Measurements from ENCODE around the gene TIAM2. TPM values are rescaled to one million over a fixed set of nuclear protein-coding genes. Genes with fewer than 3 reads are reported as not detected.

TIAM2 gene
- total and polyA plus RNA-seq, 10 of the 15 experiments (the other 5 are each of a cell fraction or from before 2014, with no cell fraction given) = 1.1 to 10.5 (median 2.3) TPM

GRCh38 chr6:155112757-155113156, 117.6 kb downstream of the TIAM2 start (continued):
- TF ChIP-seq NKRF (conservative IDR thresholded peaks at IDR 0.05) (no peak), WRNIP1 (IDR thresholded peaks at IDR 0.05; ENCODE audit: borderline replicate concordance, low read depth, low read length) (no peak), ETV6 (conservative IDR thresholded peaks at IDR 0.05 in 1 of 2, IDR thresholded peaks at IDR 0.05 in 1 of 2; ENCODE audit: borderline replicate concordance in 1 of 2, low read depth in 1 of 2) (no peak), RCOR1 (conservative IDR thresholded peaks at IDR 0.05; ENCODE audit: low read depth, low read length) (no peak)

GRCh38 chr6:155115893-155116570, 120.9 kb downstream of the TIAM2 start:
- WGBS (ENCODE audit: insufficient coverage, insufficient replicate concordance, low lambda C conversion rate, missing lambda C conversion rate) = 33% methylated on average over 4 of the region's 4 CpGs
- H3K27me3 ChIP-seq (replicated peaks in 1 of 2; ENCODE audit: control insufficient read depth in 2 of 2, insufficient read depth in 2 of 2, low read length in 1 of 2) = no peaks in the 10 kb centered on the region
- H3K9me3 ChIP-seq (replicated peaks; ENCODE audit: control insufficient read depth, insufficient read depth, low read length) = no peaks in the 10 kb centered on the region
- H2AFZ ChIP-seq (ENCODE audit: control insufficient read depth, low read depth, low read length) = peak overlapping the region; percentile 49; the same call in 1 of the 2 replicates
- H3K27ac ChIP-seq (ENCODE audit: control insufficient read depth, insufficient read depth) = no peak overlapping the region
- CTCF ChIA-PET = interaction anchor here (0.7 kb wide), 1 partner anchor 296 kb away, joined by 3 read pairs; no protein-coding TSS in a partner anchor
- no peaks in the 10 kb centered on the region for H4K20me1 ChIP-seq (ENCODE audit: control insufficient read depth, insufficient read depth)
- in situ Hi-C loops (cut with MboI) (no loop called here), intact Hi-C loops (cut with micrococcal nuclease; ENCODE audit: unreplicated experiment) (no loop called here)
- POLR2A ChIA-PET = no interaction called here
- no TSS peak for BruUV-seq (replicated peaks)
- SMC1A ChIA-PET (ENCODE audit: uncharacterized antibody, unreplicated experiment) = interaction anchor here (0.6 to 2.1 kb wide), 7 partner anchors 8 to 55 kb away, joined by 3 to 8 read pairs (median 3); no protein-coding TSS in a partner anchor
- H3K9ac ChIP-seq (ENCODE audit: control insufficient read depth, insufficient read depth, low read length) = no peak overlapping the region
- no peak overlapping the region for H3K4me3 ChIP-seq
- FAIRE-seq = no peak
- H3K79me2 ChIP-seq (ENCODE audit: control insufficient read depth, insufficient read depth, low read length) = no peaks in the 10 kb centered on the region
- RAD21 ChIA-PET (ENCODE audit: unreplicated experiment) = interaction anchor here (0.6 to 1.6 kb wide), 3 partner anchors 9 to 56 kb away, joined by 3 to 8 read pairs (median 3); no protein-coding TSS in a partner anchor
- ATAC-seq = peak; percentile 75
- no peaks in the 10 kb centered on the region for H3K36me3 ChIP-seq (ENCODE audit: control insufficient read depth in 2 of 2, insufficient read depth in 2 of 2, low read length in 1 of 2)
- H3K4me2 ChIP-seq (ENCODE audit: control insufficient read depth, insufficient read depth) = no peak overlapping the region
- H3K4me1 ChIP-seq (ENCODE audit: control insufficient read depth, insufficient read depth, low read length) = no peaks in the 10 kb centered on the region
- no peak for DNase-seq (ENCODE audit: low read depth, low spot score)
- TF ChIP-seq IRF4 (IDR thresholded peaks at IDR 0.05; ENCODE audit: low read depth, low read length) = no peak
- TF ChIP-seq TCF12 (IDR thresholded peaks at IDR 0.05; ENCODE audit: low read depth, low read length) = no peak
- TF ChIP-seq KLF5 (IDR thresholded peaks at IDR 0.05; ENCODE audit: partially characterized antibody) = no peak
- no peak for TF ChIP-seq MEF2A (IDR thresholded peaks at IDR 0.05; ENCODE audit: insufficient read depth, low read depth, low read length)
- TF ChIP-seq CHD2 (IDR thresholded peaks at IDR 0.05; ENCODE audit: borderline replicate concordance, low read depth, low read length) = no peak
- TF ChIP-seq EP300 (IDR thresholded peaks at IDR 0.05; ENCODE audit: borderline replicate concordance in 1 of 2, control insufficient read depth in 1 of 2, low read depth in 2 of 2, low read length in 2 of 2) = peak in 1 of 2 experiments; percentile 31; a peak in 1 of 4 replicates
- no peak for TF ChIP-seq SKIL (IDR thresholded peaks at IDR 0.05; ENCODE audit: low read depth, poor library complexity, severe bottlenecking)
- peak; percentile 25; the same call in 1 of the 2 replicates for TF ChIP-seq ZNF384 (IDR thresholded peaks at IDR 0.05; ENCODE audit: borderline replicate concordance, low read depth, low read length)
- TF ChIP-seq TCF3 (IDR thresholded peaks at IDR 0.05; ENCODE audit: borderline replicate concordance, insufficient read depth, low read depth, low read length) = no peak
- TF ChIP-seq JUNB (IDR thresholded peaks at IDR 0.05) = peak; percentile 19; the same call in 1 of the 2 replicates
- no peak for TF ChIP-seq MTA2 (IDR thresholded peaks at IDR 0.05; ENCODE audit: low read depth)

Measured in GM12878 (cell line).